ENCODE data around the gene ZNF524. TPM values are rescaled to one million over a fixed set of nuclear protein-coding genes. Genes with fewer than 3 reads are reported as not detected.
A peak's percentile ranks its signal among the peaks of the same experiment; 100 is the strongest.

The ZNF524 gene
- total RNA-seq, 3 donors from 2014 or later: 22.3 to 25.6 (median 25.4) TPM

DNA sequence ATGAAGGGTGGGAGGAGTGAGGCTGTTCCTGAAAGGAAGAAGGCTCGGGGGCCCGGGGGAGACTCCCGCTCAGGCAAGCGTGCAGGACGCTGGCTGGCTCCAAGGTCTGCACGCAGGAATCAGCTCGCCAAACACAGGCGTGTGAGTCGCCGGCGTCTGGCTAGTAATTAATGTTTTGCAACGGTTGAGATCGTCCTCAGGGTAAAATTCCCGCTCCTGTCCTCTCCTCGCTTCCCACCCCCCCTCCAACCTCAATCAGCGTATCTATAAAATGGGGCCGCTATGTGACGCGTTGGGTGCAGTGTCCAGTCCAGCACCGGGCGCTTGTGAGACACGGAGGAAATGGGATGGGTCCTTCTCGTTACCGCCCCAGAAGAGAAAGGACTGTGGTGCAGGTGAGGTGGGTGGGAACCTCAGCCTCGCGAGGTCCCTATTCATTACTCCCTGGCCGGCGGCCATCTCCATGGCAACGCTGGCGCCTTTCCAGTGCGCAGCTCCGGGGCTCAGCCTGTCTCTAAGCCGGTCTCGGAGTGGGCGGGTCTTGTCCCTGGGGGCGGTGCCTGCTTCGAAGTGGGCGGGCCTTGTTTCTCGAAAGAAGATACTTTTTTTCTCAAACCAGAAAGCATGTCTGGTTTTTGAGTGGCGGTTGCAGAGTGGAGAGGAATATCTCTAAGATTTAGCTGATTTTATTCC, 13.0 kb upstream of the ZNF524 start:
- peak overlapping the region; percentile 58 to 71 for H3K27ac ChIP-seq
- peak; percentile 95 to 98 for DNase-seq (ENCODE audit: low spot score in 2 of 2)
- peak overlapping the region; percentile 6 to 62 (median 52) for H3K4me3 ChIP-seq
- no peaks in the 10 kb centered on the region for H3K4me1 ChIP-seq
- H3K36me3 ChIP-seq: no peaks in the 10 kb centered on the region
- H3K27me3 ChIP-seq: no peaks in the 10 kb centered on the region
- intact Hi-C loops (cut with DNase I; ENCODE audit: low total_unique reads): loop anchor here (1.0 kb wide), 2 partner anchors 9 to 41 kb away; no protein-coding TSS in a partner anchor
- no peaks in the 10 kb centered on the region for H3K9me3 ChIP-seq
- TF ChIP-seq POLR2AphosphoS5 (IDR thresholded peaks at IDR 0.05): peak in 1 of 3 donors; percentile 22
- TF ChIP-seq POLR2A (IDR thresholded peaks at IDR 0.05): no peak

DNA sequence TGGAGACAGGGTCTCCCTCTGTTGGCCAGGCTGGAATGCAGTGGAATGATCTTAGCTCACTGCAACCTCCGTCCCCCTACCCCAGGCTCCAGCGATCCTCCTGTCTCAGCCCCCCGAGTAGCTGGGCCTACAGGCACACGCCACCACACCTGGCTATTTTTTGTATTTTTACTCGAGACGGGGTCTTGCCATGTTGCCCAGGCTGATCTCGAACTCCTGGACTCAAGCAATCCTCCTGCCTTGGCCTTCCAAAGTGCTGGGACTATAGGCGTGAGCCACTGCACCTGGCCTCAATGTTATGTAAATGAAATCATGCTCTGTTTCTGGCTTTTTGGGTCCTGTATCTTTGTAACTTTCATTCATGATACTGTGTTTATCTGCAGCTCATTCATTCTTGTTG, 11.3 kb upstream of the ZNF524 start:
- DNase-seq (ENCODE audit: low spot score in 2 of 2): no peak
- no peaks in the 10 kb centered on the region for H3K27me3 ChIP-seq
- H3K4me1 ChIP-seq: no peaks in the 10 kb centered on the region
- TF ChIP-seq POLR2AphosphoS5 (IDR thresholded peaks at IDR 0.05) (no peak), POLR2A (IDR thresholded peaks at IDR 0.05) (no peak)
- TF ChIP-seq, protein P1, sequence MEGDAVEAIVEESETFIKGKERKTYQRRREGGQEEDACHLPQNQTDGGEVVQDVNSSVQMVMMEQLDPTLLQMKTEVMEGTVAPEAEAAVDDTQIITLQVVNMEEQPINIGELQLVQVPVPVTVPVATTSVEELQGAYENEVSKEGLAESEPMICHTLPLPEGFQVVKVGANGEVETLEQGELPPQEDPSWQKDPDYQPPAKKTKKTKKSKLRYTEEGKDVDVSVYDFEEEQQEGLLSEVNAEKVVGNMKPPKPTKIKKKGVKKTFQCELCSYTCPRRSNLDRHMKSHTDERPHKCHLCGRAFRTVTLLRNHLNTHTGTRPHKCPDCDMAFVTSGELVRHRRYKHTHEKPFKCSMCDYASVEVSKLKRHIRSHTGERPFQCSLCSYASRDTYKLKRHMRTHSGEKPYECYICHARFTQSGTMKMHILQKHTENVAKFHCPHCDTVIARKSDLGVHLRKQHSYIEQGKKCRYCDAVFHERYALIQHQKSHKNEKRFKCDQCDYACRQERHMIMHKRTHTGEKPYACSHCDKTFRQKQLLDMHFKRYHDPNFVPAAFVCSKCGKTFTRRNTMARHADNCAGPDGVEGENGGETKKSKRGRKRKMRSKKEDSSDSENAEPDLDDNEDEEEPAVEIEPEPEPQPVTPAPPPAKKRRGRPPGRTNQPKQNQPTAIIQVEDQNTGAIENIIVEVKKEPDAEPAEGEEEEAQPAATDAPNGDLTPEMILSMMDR (IDR thresholded peaks at IDR 0.05): no peak
- H3K36me3 ChIP-seq: no peaks in the 10 kb centered on the region
- no peak overlapping the region for H3K27ac ChIP-seq
- H3K4me3 ChIP-seq: no peak overlapping the region
- intact Hi-C loops (cut with DNase I; ENCODE audit: low total_unique reads): no loop called here
- no peaks in the 10 kb centered on the region for H3K9me3 ChIP-seq

DNA sequence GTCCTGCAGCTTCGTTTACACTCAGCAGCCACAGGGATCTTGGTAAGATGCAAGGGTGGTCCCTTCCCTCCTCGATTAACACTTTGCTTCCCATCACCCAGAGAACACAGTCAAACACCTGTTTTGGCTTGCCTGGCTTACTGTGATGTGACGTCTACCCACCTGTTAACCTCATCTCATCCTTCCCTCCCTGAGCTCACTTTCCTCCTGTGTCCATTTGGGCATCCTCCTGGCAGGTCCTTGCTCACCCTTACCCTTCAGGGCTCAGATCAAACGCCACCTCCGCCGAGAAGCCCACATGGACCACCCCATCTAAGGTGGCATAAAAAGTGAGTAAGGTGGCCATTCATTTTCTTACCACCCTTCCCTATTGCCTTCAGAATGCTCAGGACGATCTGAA, 10.0 kb upstream of the ZNF524 start:
- DNase-seq (ENCODE audit: low spot score in 2 of 2): no peak
- H3K27ac ChIP-seq: no peak overlapping the region
- TF ChIP-seq, protein P1 (IDR thresholded peaks at IDR 0.05): no peak
- no peak for TF ChIP-seq POLR2AphosphoS5 (IDR thresholded peaks at IDR 0.05)
- TF ChIP-seq POLR2A (IDR thresholded peaks at IDR 0.05): no peak

DNA sequence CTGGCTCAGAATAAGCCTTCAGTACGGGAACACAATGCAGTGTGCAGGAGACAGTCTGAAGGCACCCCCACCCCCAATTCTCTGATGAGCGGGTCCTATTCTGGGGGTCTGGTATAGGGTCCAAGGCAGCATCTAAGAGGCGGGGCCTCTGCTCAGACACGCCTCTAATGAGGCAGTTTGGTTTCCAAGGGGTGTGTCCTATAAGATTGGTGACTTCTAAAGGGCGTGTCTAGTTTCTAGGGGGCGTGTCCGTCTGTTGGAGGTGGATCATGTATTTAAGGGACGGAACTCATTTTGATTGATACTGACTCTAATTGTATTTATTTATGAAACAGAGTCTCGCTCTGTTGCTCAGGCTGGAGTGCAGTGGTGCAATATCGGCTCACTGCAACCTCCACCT, 9.5 kb upstream of the ZNF524 start:
- intact Hi-C loops (cut with DNase I; ENCODE audit: low total_unique reads): no loop called here
- no peaks in the 10 kb centered on the region for H3K27me3 ChIP-seq
- H3K4me1 ChIP-seq: no peaks in the 10 kb centered on the region
- no peaks in the 10 kb centered on the region for H3K9me3 ChIP-seq
- no peak overlapping the region for H3K4me3 ChIP-seq
- no peaks in the 10 kb centered on the region for H3K36me3 ChIP-seq
- TF ChIP-seq POLR2A (IDR thresholded peaks at IDR 0.05): no peak
- TF ChIP-seq POLR2AphosphoS5 (IDR thresholded peaks at IDR 0.05): no peak
- TF ChIP-seq, protein P1 (IDR thresholded peaks at IDR 0.05): no peak
- no peak overlapping the region for H3K27ac ChIP-seq
- DNase-seq (ENCODE audit: low spot score in 2 of 2): no peak

More for the DNA sequence above, 10.0 kb upstream of the ZNF524 start:
- no peaks in the 10 kb centered on the region for H3K36me3 ChIP-seq
- H3K9me3 ChIP-seq: no peaks in the 10 kb centered on the region
- no peak overlapping the region for H3K4me3 ChIP-seq
- intact Hi-C loops (cut with DNase I; ENCODE audit: low total_unique reads): no loop called here
- no peaks in the 10 kb centered on the region for H3K27me3 ChIP-seq
- no peaks in the 10 kb centered on the region for H3K4me1 ChIP-seq

DNA sequence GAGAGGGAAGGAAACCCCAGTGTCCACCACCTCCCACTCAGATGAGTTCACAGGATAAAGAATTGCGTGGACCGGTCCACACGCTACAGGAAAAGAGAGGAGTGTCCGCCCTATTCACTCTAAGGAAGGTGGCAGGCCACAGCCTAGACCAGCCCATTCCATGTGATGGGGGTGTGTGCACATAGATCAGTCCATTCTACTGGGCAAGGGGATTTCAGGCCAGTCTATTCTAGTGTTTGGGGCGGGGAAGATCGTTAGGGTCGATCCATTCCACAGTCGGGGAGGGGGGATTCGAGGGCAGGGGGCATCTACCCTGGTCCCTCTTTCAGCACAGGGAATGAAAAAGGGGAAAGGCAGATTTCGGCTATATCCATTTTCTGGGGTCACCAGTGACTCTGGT, 8.5 kb upstream of the ZNF524 start:
- no peaks in the 10 kb centered on the region for H3K27me3 ChIP-seq
- H3K4me1 ChIP-seq: no peaks in the 10 kb centered on the region
- TF ChIP-seq POLR2AphosphoS5 (IDR thresholded peaks at IDR 0.05): no peak
- TF ChIP-seq POLR2A (IDR thresholded peaks at IDR 0.05): no peak
- TF ChIP-seq, protein P1 (IDR thresholded peaks at IDR 0.05): no peak
- no peak for DNase-seq (ENCODE audit: low spot score in 2 of 2)
- no peak overlapping the region for H3K27ac ChIP-seq
- no peaks in the 10 kb centered on the region for H3K36me3 ChIP-seq
- no peak overlapping the region for H3K4me3 ChIP-seq
- H3K9me3 ChIP-seq: no peaks in the 10 kb centered on the region
- intact Hi-C loops (cut with DNase I; ENCODE audit: low total_unique reads): no loop called here

Data from breast epithelium (tissue), 4 donors.